Small intestine (tissue), 7 donors: ENCODE measurements around the gene ABR. TPM values are rescaled to one million over a fixed set of nuclear protein-coding genes. Genes with fewer than 3 reads are reported as not detected.

ENCODE experiments used
- DNase-seq, 2 donors: peaks; one replicate each; pipeline versions ENCODE4 v3.0.0 to v3.0.0-alpha.2; 2013
- FAIRE-seq: peaks from 2 replicates; lab custom pipeline; 2012; peaks lifted over from hg19 to GRCh38; lab: Jason Lieb, UNC
- H3K27ac ChIP-seq, 3 donors: one replicate each; pipeline ENCODE4 v1.5.1; 2013; ENCODE audit warnings: low read length in 2 of 3, mild to moderate bottlenecking in 2 of 3, control low read depth in 1 of 3, inconsistent platforms in 1 of 3, low read depth in 1 of 3, moderate library complexity in 1 of 3
- H3K27me3 ChIP-seq, 3 donors: one replicate each; pipeline ENCODE4 v1.6.1; 2013; ENCODE audit warnings: low read length in 3 of 3, inconsistent platforms in 1 of 3; ENCODE audit not compliant: control insufficient read depth in 3 of 3, insufficient read depth in 3 of 3
- H3K36me3 ChIP-seq, 3 donors: one replicate each; pipeline ENCODE4 v1.6.1; 2013; ENCODE audit warnings: low read length in 3 of 3, inconsistent platforms in 1 of 3, low read depth in 1 of 3, mild to moderate bottlenecking in 1 of 3, moderate library complexity in 1 of 3; ENCODE audit not compliant: control insufficient read depth in 3 of 3, insufficient read depth in 2 of 3
- H3K4me1 ChIP-seq, 3 donors: one replicate each; pipeline ENCODE4 v1.6.1; 2013; ENCODE audit warnings: low read length in 2 of 3, inconsistent platforms in 1 of 3, low read depth in 1 of 3, mild to moderate bottlenecking in 1 of 3, moderate library complexity in 1 of 3; ENCODE audit not compliant: control insufficient read depth in 3 of 3, insufficient read depth in 2 of 3
- H3K4me3 ChIP-seq, 3 donors: one replicate each; pipeline ENCODE4 v1.5.1; 2013; ENCODE audit warnings: low read length in 3 of 3, control low read depth in 1 of 3, inconsistent platforms in 1 of 3, low read depth in 1 of 3, mild to moderate bottlenecking in 1 of 3, moderate library complexity in 1 of 3
- H3K9me3 ChIP-seq, 2 donors: one replicate each; pipeline ENCODE4 v1.6.1; 2013; ENCODE audit warnings: low read depth in 1 of 2, low read length in 1 of 2; ENCODE audit not compliant: control insufficient read depth in 2 of 2, insufficient read depth in 1 of 2
- WGBS, 3 donors: extraction: QIAGEN DNeasy Blood & Tissue Kit; methylation state at CpG; one replicate each; pipeline ENCODE4 v1.1.7; 2013; 5-methylcytosine and 5-hydroxymethylcytosine counted together
- polyA plus RNA-seq, 4 donors: library from polyadenylated mRNA; stranded (reverse) in 3 of 4; unstranded in 1 of 4; fragments of 200-250 nt in 3 of 4; fragments of 120-200 nt in 1 of 4; gene quantifications; one replicate each; pipeline versions ENCODE4 v1.2.1 to v1.2.3, GENCODE V29; 2013
- donor health status: healthy with polysubstance abuse.
- donor health status: control.
- donor health status: control.
- donor health status: Bipolar disorder and iron deficiency.
- donor health status: healthy.

Gene ABR
- polyA plus RNA-seq, 4 donors = 69.8 to 131 (median 83.5) TPM

- no peak for DNase-seq
- no peak overlapping the region for H3K27ac ChIP-seq
- no peak for FAIRE-seq
These were observed 120.5 kb downstream of the ABR start for GRCh38 chr17:1059131-1059795.

GRCh38 chr17:1058423-1059130 is 121.2 kb downstream of the ABR start:
- H3K9me3 ChIP-seq = peaks cover 0 to 6% of the 10 kb centered on the region in 2 donors
- H3K27ac ChIP-seq = no peak overlapping the region
- H3K4me3 ChIP-seq = no peak overlapping the region
- no peaks in the 10 kb centered on the region for H3K4me1 ChIP-seq
- 85 to 86% (median 86%) methylated on average over 18 of the region's 18 CpGs for WGBS, 3 donors
- peaks cover 12 to 80% (median 22%) of the 10 kb centered on the region in 3 donors for H3K36me3 ChIP-seq
- FAIRE-seq (no peak), DNase-seq (peak; percentile 38 to 62)
- H3K27me3 ChIP-seq = no peaks in the 10 kb centered on the region

More at GRCh38 chr17:1059131-1059795, 120.5 kb downstream of the ABR start:
- peaks cover 0 to 6% of the 10 kb centered on the region in 2 donors for H3K9me3 ChIP-seq
- H3K27me3 ChIP-seq = no peaks in the 10 kb centered on the region
- WGBS, 3 donors = 95 to 98% (median 96%) methylated on average over 12 of the region's 12 CpGs
- H3K4me1 ChIP-seq = no peaks in the 10 kb centered on the region
- H3K36me3 ChIP-seq = peaks cover 10 to 74% (median 17%) of the 10 kb centered on the region in 3 donors
- H3K4me3 ChIP-seq = no peak overlapping the region

GRCh38 chr17:1056761-1057160 is 123.0 kb downstream of the ABR start:
- no peaks in the 10 kb centered on the region for H3K27me3 ChIP-seq
- no peak overlapping the region for H3K27ac ChIP-seq
- H3K36me3 ChIP-seq = peaks cover 9 to 84% (median 16%) of the 10 kb centered on the region in 3 donors
- no peak overlapping the region for H3K4me3 ChIP-seq
- 85 to 88% (median 88%) methylated on average over 10 of the region's 10 CpGs for WGBS, 3 donors
- DNase-seq = no peak
- H3K9me3 ChIP-seq = peaks cover 0 to 6% of the 10 kb centered on the region in 2 donors
- H3K4me1 ChIP-seq = no peaks in the 10 kb centered on the region
- no peak for FAIRE-seq

DNA sequence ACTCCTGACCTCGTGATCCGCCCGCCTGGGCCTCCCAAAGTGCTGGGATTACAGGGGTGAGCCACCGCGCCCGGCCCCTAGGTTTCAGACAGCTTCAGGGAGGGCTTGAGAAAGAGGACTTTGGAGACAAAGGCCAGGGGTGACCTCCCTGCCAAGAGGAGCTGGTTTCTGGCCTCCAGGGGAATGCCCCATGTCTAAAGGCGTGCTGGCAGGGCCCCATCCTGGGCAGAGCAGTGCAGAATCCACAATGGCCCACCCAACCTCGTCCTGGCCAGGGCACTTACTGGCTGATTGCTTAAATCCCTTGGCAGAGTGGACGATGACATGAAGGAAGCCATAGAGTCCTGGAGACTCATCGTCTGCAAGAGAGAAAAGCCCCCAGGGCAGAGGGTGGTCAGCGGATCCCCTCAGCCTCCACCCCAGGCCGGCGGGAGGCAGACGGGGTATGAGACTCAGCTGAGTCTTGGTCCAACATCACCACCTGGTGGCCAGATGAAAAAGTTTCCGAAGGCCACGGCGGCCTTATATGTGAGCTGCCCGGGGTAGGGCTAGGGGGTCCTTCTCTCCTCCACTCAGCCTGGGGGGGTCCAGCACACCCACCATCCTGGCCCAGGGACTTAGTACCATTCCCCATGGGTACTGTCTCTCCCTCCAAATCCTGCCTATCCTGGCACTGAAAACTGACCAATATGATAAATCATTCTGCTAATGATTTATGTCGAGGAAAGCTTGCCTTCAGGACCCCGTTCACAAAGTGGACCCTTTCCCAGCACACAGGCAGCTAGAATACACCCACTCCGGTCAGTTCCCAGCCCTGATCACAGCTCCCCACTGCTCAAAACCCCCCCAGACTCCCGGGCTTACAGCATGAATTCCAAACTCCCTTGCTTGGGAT is 123.8 kb downstream of the ABR start:
- peak in 1 of 2 donors; percentile 70 for DNase-seq
- no peak overlapping the region for H3K27ac ChIP-seq
- H3K9me3 ChIP-seq = peaks cover 0 to 6% of the 10 kb centered on the region in 2 donors
- FAIRE-seq = no peak
- H3K4me1 ChIP-seq = no peaks in the 10 kb centered on the region
- 59 to 80% (median 77%) methylated on average over 22 of the region's 22 CpGs for WGBS, 3 donors
- H3K27me3 ChIP-seq = no peaks in the 10 kb centered on the region
- no peak overlapping the region for H3K4me3 ChIP-seq
- H3K36me3 ChIP-seq = peaks cover 9 to 85% (median 16%) of the 10 kb centered on the region in 3 donors

DNA sequence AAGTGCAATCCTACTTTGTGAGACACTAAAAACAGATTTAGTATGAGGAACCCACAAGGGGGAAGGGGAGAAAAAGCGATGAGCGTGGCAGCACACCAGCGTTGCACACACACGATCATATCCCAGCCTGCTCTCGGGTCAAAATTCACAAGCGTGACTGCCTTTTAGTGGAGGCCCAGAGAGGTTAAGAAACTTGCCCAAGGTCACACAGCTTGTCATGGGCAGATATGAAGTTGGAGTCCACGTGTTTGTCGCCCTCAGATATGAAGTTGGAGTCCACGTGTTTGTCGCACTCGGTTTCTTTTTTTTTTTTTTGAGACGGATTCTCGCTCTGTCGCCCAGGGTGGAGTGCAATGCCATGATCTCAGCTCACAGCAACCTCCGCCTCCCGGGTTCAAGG is 124.5 kb downstream of the ABR start:
- DNase-seq (no peak), FAIRE-seq (no peak)
- WGBS, 3 donors = 90 to 91% (median 90%) methylated on average over 16 of the region's 16 CpGs
- H3K4me3 ChIP-seq = no peak overlapping the region
- no peaks in the 10 kb centered on the region for H3K27me3 ChIP-seq
- peaks cover 0 to 6% of the 10 kb centered on the region in 2 donors for H3K9me3 ChIP-seq
- H3K27ac ChIP-seq = no peak overlapping the region
- peaks cover 9 to 85% (median 16%) of the 10 kb centered on the region in 3 donors for H3K36me3 ChIP-seq
- no peaks in the 10 kb centered on the region for H3K4me1 ChIP-seq

DNA sequence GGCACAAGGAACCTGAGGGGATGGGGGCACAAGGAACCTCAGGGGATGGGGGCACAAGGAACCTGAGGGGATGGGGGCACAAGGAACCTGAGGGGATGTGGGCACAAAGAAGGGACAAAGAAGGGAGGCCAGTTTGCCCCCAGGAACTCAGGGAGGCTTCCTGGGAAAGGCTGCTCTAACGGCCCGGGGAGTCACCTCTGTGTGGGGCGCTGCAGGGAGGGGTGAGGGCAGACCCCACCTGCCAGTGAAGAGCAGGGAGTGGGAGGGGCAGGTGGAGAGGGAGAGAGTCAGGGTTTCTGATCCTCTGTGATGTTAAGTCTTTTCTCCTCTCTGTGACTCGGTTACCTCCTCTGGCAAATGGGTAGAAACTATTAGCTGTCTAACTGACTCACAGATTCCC is 125.1 kb downstream of the ABR start:
- DNase-seq = no peak

DNA sequence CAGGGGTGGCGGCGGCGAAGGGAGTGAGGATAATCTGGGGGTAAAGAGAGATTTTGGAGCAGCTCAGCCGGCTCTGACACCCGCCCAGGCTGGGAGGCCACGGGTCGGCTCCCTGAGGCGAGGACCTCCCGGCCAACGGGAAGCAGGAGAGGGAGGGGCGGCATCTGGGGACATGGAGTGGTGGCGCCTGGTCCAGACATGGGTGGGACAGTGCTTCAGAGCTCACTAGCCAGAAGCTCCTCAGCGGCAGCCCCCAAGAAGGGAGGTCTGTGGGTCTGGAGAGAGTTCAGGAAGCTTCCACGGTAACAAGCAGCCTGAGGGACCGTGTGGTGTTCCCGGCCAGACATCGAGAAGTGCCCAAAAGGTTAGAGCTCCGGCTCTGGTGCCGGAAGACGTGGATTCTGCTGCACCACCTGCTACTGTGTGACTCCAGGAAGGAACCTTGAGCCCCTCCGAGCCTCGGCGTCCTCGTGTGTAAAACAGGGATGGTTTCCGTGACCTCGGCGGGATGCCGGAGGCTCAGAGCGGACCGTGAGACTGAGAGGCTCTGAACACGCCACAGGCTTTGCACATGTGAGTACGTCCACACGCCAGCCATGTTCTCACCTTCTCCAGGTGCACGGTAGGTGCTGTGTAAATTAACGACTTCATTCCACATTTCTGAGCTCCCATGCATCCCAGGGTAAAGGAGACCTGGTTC is 126.0 kb downstream of the ABR start:
- 90 to 94% (median 92%) methylated on average over 35 of the region's 35 CpGs for WGBS, 3 donors
- DNase-seq (no peak), FAIRE-seq (no peak)
- Histone ChIP-seq H3K9me3 (peaks cover 0 to 4% of the 10 kb centered on the region in 2 donors), H3K27me3 (no peaks in the 10 kb centered on the region), H3K4me1 (no peaks in the 10 kb centered on the region), H3K36me3 (peaks cover 9 to 84% (median 19%) of the 10 kb centered on the region in 3 donors), H3K4me3 (no peak overlapping the region), H3K27ac (no peak overlapping the region)

More for the DNA sequence above, 125.1 kb downstream of the ABR start:
- no peaks in the 10 kb centered on the region for H3K27me3 ChIP-seq
- 75 to 93% (median 92%) methylated on average over 4 of the region's 4 CpGs for WGBS, 3 donors
- H3K9me3 ChIP-seq = peaks cover 0 to 6% of the 10 kb centered on the region in 2 donors
- no peak for FAIRE-seq
- H3K4me3 ChIP-seq = no peak overlapping the region
- H3K36me3 ChIP-seq = peaks cover 9 to 85% (median 18%) of the 10 kb centered on the region in 3 donors
- no peaks in the 10 kb centered on the region for H3K4me1 ChIP-seq
- H3K27ac ChIP-seq = no peak overlapping the region
